Stimulated activated naive CD8-positive, alpha-beta T cell treated with anti-CD3 and anti-CD28 coated beads, Interleukin-15, Interleukin-2, amounts not matched to agents 100 ng/mL and 50 ng/mL, for 24 hours (primary cell): ENCODE data around the gene XG.
"Not testable (repeated sequence)": the region's sequence is repeated elsewhere in the genome, so short reads cannot be mapped to it uniquely, and the experiment has no call there.

Source experiments
- H3K27ac Mint-ChIP-seq: one replicate; pipeline ENCODE4 v1.8.0; 2021; ENCODE audit warnings: mild to moderate bottlenecking, mixed read lengths
- H3K27me3 Mint-ChIP-seq: one replicate; pipeline ENCODE4 v1.8.0; 2021; ENCODE audit warnings: mixed read lengths
- H3K36me3 Mint-ChIP-seq: one replicate; pipeline ENCODE4 v1.8.0; 2021; ENCODE audit warnings: low read depth, mixed read lengths
- H3K4me1 Mint-ChIP-seq: one replicate; pipeline ENCODE4 v1.8.0; 2021; ENCODE audit warnings: low read depth, mixed read lengths
- H3K4me3 Mint-ChIP-seq: one replicate; pipeline ENCODE4 v1.8.0; 2021; ENCODE audit warnings: mild to moderate bottlenecking, mixed read lengths
- H3K9me3 Mint-ChIP-seq: one replicate; pipeline ENCODE4 v1.8.0; 2021; ENCODE audit warnings: mixed read lengths

XG gene

GRCh38 chrX:2718821-2719220 is 33.0 kb upstream of the XG start:
- no peak overlapping the region for H3K4me3 Mint-ChIP-seq
- peak overlapping the region; percentile 23 for H3K27ac Mint-ChIP-seq
- H3K36me3 Mint-ChIP-seq: peaks cover 86% of the 10 kb centered on the region
- H3K27me3 Mint-ChIP-seq: no peaks in the 10 kb centered on the region
- peaks cover 43% of the 10 kb centered on the region for H3K4me1 Mint-ChIP-seq
- no peaks in the 10 kb centered on the region for H3K9me3 Mint-ChIP-seq

GRCh38 chrX:2719774-2720447 is 31.9 kb upstream of the XG start:
- H3K27me3 Mint-ChIP-seq: no peaks in the 10 kb centered on the region
- peaks cover 32% of the 10 kb centered on the region for H3K4me1 Mint-ChIP-seq
- H3K4me3 Mint-ChIP-seq: no peak overlapping the region
- H3K27ac Mint-ChIP-seq: no peak overlapping the region
- H3K36me3 Mint-ChIP-seq: peaks cover 80% of the 10 kb centered on the region
- no peaks in the 10 kb centered on the region for H3K9me3 Mint-ChIP-seq

GRCh38 chrX:2723286-2723879 is 28.5 kb upstream of the XG start:
- Mint-ChIP-seq H3K9me3 (no peaks in the 10 kb centered on the region), H3K27me3 (no peaks in the 10 kb centered on the region), H3K4me3 (no peak overlapping the region), H3K4me1 (no peaks in the 10 kb centered on the region), H3K27ac (no peak overlapping the region), H3K36me3 (peaks cover 77% of the 10 kb centered on the region)

GRCh38 chrX:2727264-2727663 is 24.6 kb upstream of the XG start:
- H3K36me3 Mint-ChIP-seq: peaks cover 78% of the 10 kb centered on the region
- not testable (repeated sequence) for H3K9me3 Mint-ChIP-seq, H3K4me1 Mint-ChIP-seq, H3K27ac Mint-ChIP-seq, H3K4me3 Mint-ChIP-seq, H3K27me3 Mint-ChIP-seq

- Mint-ChIP-seq H3K9me3 (no peaks in the 10 kb centered on the region), H3K27me3 (no peaks in the 10 kb centered on the region), H3K4me1 (peaks cover 15% of the 10 kb centered on the region), H3K36me3 (peaks cover 71% of the 10 kb centered on the region), H3K4me3 (no peak overlapping the region), H3K27ac (no peak overlapping the region)
These were observed 19.8 kb upstream of the XG start for GRCh38 chrX:2732076-2732475.

- Mint-ChIP-seq H3K9me3 (no peaks in the 10 kb centered on the region), H3K27ac (peak overlapping the region; percentile 61), H3K4me3 (no peak overlapping the region), H3K36me3 (peaks cover 66% of the 10 kb centered on the region), H3K4me1 (peaks cover 15% of the 10 kb centered on the region), H3K27me3 (no peaks in the 10 kb centered on the region)
These were observed 19.2 kb upstream of the XG start for GRCh38 chrX:2732649-2733048.

- no peak overlapping the region for H3K27ac Mint-ChIP-seq
- no peaks in the 10 kb centered on the region for H3K9me3 Mint-ChIP-seq
- H3K4me3 Mint-ChIP-seq: no peak overlapping the region
- H3K27me3 Mint-ChIP-seq: no peaks in the 10 kb centered on the region
- peaks cover 66% of the 10 kb centered on the region for H3K36me3 Mint-ChIP-seq
- H3K4me1 Mint-ChIP-seq: peaks cover 15% of the 10 kb centered on the region
These were observed 18.6 kb upstream of the XG start for GRCh38 chrX:2733286-2733685.

GRCh38 chrX:2735270-2735669 is 16.6 kb upstream of the XG start:
- Mint-ChIP-seq H3K4me3 (no peak overlapping the region), H3K27me3 (no peaks in the 10 kb centered on the region), H3K36me3 (peaks cover 56% of the 10 kb centered on the region), H3K27ac (no peak overlapping the region), H3K9me3 (no peaks in the 10 kb centered on the region), H3K4me1 (peaks cover 15% of the 10 kb centered on the region)

- Mint-ChIP-seq H3K4me3 (no peak overlapping the region), H3K9me3 (no peaks in the 10 kb centered on the region), H3K27me3 (no peaks in the 10 kb centered on the region), H3K36me3 (peaks cover 47% of the 10 kb centered on the region), H3K4me1 (peaks cover 1% of the 10 kb centered on the region), H3K27ac (peak overlapping the region; percentile 12)
These were observed 11.2 kb upstream of the XG start for GRCh38 chrX:2740672-2741071.

- Mint-ChIP-seq H3K4me1 (no peaks in the 10 kb centered on the region), H3K36me3 (peaks cover 41% of the 10 kb centered on the region), H3K27ac (no peak overlapping the region), H3K27me3 (no peaks in the 10 kb centered on the region), H3K4me3 (no peak overlapping the region), H3K9me3 (no peaks in the 10 kb centered on the region)
These were observed 10.5 kb upstream of the XG start for GRCh38 chrX:2741386-2741785.

- peaks cover 20% of the 10 kb centered on the region for H3K36me3 Mint-ChIP-seq
- H3K4me3 Mint-ChIP-seq, H3K27me3 Mint-ChIP-seq: not testable (repeated sequence)
These were observed 5.6 kb upstream of the XG start for GRCh38 chrX:2746250-2746649.

GRCh38 chrX:2748171-2748814 is 3.5 kb upstream of the XG start:
- H3K4me3 Mint-ChIP-seq: no peak overlapping the region
- no peak overlapping the region for H3K27ac Mint-ChIP-seq

More at GRCh38 chrX:2746250-2746649, 5.6 kb upstream of the XG start:
- peak overlapping the region; percentile 3 for H3K27ac Mint-ChIP-seq
- H3K4me1 Mint-ChIP-seq, H3K9me3 Mint-ChIP-seq: not testable (repeated sequence)

GRCh38 chrX:2748815-2749188 is 3.0 kb upstream of the XG start:
- Mint-ChIP-seq H3K27ac (no peak overlapping the region), H3K4me1 (no peaks in the 10 kb centered on the region), H3K4me3 (no peak overlapping the region), H3K27me3 (no peaks in the 10 kb centered on the region), H3K9me3 (no peaks in the 10 kb centered on the region), H3K36me3 (peaks cover 2% of the 10 kb centered on the region)

More at GRCh38 chrX:2748171-2748814, 3.5 kb upstream of the XG start:
- Mint-ChIP-seq H3K36me3 (peaks cover 5% of the 10 kb centered on the region), H3K4me1 (no peaks in the 10 kb centered on the region), H3K9me3 (no peaks in the 10 kb centered on the region), H3K27me3 (no peaks in the 10 kb centered on the region)

GRCh38 chrX:2751291-2751690 is 549 bp upstream of the XG start:
- Mint-ChIP-seq H3K4me3 (no peak overlapping the region), H3K4me1 (no peaks in the 10 kb centered on the region), H3K36me3 (no peaks in the 10 kb centered on the region), H3K27me3 (no peaks in the 10 kb centered on the region), H3K9me3 (no peaks in the 10 kb centered on the region), H3K27ac (no peak overlapping the region)

- H3K4me3 Mint-ChIP-seq, H3K27me3 Mint-ChIP-seq, H3K36me3 Mint-ChIP-seq, H3K27ac Mint-ChIP-seq, H3K4me1 Mint-ChIP-seq, H3K9me3 Mint-ChIP-seq: not testable (repeated sequence)
These were observed 601 bp downstream of the XG start for GRCh38 chrX:2752441-2752840.
